HG03045 (cell line): ENCODE measurements around the gene INO80.

Source experiments
- ATAC-seq: cut with Tn5 transposase; IDR thresholded peaks from one replicate; pipeline ENCODE4 v1.9.1; 2021; ENCODE audit warnings: mild to moderate bottlenecking, moderate library complexity; ENCODE audit not compliant: unreplicated experiment

INO80 gene

DNA sequence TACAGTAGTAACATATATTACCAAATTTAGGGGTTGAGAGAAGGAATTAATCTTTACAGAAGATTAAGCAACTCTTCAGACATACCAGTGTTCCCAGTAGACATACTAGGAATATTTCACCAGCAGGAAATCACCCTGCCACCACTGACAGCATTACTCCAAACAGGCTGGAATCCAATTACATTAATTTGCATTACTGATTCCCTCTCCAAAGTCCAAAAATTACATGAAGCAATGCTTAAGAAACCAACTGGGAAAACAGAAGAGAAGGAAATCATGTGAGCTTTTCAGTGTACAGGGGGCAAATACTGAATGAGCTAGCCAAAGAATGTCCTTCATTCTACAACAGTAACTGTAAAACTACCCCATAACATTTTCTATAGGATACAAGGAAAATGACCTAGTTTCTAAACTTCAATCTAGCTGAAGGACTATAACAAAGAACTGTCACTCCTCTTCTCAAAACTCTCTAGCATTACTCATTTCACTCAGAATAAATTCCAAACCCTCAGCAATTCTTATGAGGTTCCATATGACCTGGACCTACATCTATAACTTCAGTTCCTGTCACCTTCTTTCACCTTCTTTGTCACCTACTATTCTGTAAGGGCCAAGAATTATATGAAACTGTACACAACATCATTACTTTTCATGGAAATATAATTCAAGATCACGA lies 72.7 kb downstream of the INO80 start:
- ATAC-seq = no peak

- no peak for ATAC-seq
These were observed 73.2 kb downstream of the INO80 start for GRCh38 chr15:41042851-41043250.

- no peak for ATAC-seq
These were observed 77.0 kb downstream of the INO80 start for GRCh38 chr15:41039121-41039520.

GRCh38 chr15:41032079-41032328 lies 84.1 kb downstream of the INO80 start:
- ATAC-seq = no peak

- no peak for ATAC-seq
These were observed 84.6 kb downstream of the INO80 start for GRCh38 chr15:41031232-41032078.

- ATAC-seq = no peak
These were observed 87.2 kb downstream of the INO80 start for GRCh38 chr15:41028853-41029252.

DNA sequence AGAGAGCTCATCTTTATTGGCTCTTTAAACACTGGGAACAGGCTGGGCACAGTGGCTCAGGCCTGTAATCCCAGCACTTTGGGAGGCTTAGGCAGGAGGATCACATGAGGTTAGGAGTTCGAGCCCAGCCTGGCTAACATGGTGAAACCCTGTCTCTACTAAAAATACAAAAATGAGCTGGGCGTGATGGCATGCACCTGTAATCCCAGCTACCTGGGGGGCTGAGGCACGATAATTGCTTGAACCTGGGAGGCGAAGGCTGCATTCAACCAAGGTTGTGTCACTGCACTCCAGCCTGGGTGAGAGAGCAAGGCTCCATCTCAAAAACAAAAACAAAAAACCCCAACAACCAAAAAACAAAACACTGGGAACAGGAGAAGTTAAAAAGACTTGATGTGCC lies 90.7 kb downstream of the INO80 start:
- ATAC-seq = no peak

- ATAC-seq = no peak
These were observed 91.2 kb downstream of the INO80 start for GRCh38 chr15:41024885-41025284.

DNA sequence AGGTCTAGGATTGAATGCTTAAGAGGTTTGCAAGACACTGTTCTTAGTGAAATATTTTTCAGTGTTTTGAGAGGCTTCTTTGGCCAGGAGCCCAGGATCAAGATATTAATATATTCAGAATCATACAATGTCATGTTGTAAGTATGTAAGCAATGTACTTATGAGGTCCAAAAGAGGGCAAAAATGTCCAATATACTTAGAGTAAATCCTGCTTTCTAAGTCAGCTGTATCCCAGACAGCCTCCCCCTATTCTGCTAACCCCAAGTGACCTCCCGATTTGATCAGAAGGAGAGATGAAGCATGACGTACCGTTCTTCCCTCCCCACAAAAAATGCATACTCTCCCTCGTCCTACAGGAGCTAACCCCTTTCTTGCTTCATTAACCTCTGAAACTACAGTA lies 91.9 kb downstream of the INO80 start:
- no peak for ATAC-seq

GRCh38 chr15:41022487-41023090 lies 93.5 kb downstream of the INO80 start:
- no peak for ATAC-seq

GRCh38 chr15:41020829-41021228 lies 95.3 kb downstream of the INO80 start:
- no peak for ATAC-seq

DNA sequence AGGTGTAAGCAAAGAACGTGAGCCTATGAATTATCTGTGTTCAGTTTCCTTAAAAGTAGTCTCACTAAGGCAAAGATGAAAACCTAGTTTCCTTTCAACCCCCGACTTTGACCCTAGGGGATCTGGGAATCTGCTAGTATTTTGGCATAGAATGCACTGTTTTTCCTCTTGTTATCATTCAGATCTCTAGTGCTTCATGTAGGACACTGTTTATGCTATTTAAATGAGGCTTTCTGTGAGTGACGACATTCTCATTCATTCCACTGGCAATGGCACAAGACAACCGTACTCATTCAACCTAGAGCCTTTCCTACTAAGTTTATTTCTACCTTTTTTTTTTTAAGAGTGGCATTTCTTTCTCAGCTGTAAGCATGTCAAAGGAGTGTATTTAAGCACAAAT lies 95.8 kb downstream of the INO80 start:
- no peak for ATAC-seq

- no peak for ATAC-seq
These were observed 96.9 kb downstream of the INO80 start for GRCh38 chr15:41019174-41019573.

DNA sequence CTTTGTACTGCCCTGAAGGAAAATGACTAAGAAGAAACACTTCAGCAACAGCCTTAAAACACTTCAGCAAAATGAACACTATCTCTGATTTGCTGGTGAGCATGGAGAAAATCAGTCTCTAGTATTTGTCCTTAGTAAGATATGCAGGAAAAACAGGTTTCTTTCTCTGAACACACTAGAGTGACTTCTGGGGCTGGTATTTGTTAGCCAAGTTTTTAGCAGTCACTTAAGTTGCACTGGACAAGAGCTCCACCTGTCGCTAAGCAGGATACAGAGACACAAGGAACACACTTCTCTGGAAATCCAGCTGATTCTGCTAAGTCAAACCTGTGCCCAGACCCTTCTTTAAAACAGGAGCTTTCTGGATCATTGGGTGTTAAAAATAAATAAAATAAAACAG lies 97.5 kb downstream of the INO80 start:
- ATAC-seq = no peak

- no peak for ATAC-seq
These were observed 98.9 kb downstream of the INO80 start for GRCh38 chr15:41017066-41017735.

- no peak for ATAC-seq
These were observed 102.2 kb downstream of the INO80 start for GRCh38 chr15:41013691-41014414.

GRCh38 chr15:41011055-41011815 lies 104.8 kb downstream of the INO80 start:
- no peak for ATAC-seq

- ATAC-seq = no peak
These were observed 105.7 kb downstream of the INO80 start for GRCh38 chr15:41010345-41010744.

DNA sequence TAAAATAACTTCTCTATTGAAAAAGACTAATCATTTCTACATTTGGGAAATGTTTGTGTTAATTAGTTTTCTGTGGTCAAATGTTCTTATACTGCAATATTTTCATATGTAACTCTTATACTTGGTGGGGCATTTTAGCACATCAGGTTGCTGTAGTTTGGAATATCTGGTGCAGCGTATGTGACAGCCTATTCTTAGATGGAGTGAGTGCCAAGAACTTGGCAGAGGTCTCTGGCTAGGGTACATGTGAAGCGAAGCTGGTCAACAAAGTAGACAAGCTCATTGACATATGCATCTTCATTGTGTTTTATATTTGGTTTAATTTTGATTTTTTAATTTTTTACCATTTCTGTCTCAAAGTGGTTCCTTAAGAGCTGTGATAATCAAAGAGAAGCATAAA lies 109.6 kb downstream of the INO80 start:
- ATAC-seq = no peak

DNA sequence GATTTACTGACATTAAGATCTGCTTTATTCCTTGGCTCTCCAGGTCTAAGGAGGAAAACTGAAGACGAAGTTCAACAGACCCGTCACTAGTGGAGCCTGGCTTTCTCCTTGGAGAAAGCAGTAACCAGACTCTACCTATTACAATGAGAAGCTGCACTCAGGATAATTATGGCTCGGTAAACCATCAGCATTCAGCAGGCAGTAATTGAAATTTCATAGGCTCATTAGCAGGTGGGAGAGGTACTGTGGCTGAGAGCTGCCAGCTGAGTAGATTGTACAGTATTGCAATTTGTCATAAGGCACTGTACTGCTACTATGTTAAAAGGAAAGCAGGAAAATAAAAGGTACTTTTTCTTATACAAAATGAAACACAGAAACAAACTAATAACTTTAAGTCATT lies 111.6 kb downstream of the INO80 start:
- no peak for ATAC-seq
